Activated T-helper 1 cell treated with anti-CD3 and anti-CD28 coated beads, Interleukin-2, amount 50 U/mL, for 16 hours (primary cell): ENCODE data around the gene IFITM2.
"Not testable (repeated sequence)": the region's sequence is repeated elsewhere in the genome, so short reads cannot be mapped to it uniquely, and the experiment has no call there.

Experiments
- DNase-seq, 2 donors: peaks; one replicate each; pipeline ENCODE4 v3.0.0-alpha.2; 2020; ENCODE audit warnings: low read depth in 1 of 2, low spot score in 1 of 2

The IFITM2 gene

DNA sequence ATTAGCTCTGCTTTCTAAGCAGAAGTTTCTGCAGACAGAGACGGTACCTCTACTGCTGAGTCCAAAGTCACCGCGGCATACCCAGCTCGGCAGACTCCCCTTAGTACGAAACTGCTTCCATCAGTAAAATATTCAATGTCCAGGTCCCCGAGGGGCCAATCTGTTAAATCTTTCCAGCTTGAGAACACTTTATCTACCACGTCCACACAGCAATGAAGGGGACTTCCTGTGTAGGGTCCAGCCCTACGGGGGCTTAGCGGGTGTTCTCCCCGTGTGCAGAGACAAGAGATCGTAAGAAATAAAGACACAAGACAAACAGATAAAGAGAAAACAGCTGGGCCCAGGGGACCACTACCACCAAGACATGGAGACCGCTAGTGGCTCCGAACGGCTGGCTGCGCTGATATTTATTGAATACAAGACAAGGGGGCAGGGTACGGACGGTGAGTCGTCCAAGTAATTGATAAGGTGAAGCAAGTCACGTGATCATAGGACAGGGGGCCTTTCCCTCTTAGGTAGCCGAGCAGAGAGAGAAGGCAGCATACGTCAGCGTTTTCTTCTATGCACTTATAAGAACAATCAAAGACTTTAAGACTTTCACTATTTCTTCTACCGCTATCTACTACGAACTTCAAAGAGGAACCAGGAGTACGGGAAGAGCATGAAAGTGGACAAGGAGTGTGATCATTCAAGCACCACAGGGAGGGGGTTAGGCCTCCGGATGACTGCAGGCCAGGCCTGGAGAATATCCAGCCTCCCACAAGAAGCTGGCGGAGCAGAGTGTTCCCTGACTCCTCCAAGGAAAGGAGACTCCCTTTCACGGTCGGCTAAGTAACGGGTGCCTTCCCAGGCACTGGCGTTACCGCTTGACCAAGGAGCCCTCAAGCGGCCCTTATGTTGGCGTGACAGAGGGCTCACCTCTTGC, 17.2 kb downstream of the IFITM2 start:
- not testable (repeated sequence) for DNase-seq

DNA sequence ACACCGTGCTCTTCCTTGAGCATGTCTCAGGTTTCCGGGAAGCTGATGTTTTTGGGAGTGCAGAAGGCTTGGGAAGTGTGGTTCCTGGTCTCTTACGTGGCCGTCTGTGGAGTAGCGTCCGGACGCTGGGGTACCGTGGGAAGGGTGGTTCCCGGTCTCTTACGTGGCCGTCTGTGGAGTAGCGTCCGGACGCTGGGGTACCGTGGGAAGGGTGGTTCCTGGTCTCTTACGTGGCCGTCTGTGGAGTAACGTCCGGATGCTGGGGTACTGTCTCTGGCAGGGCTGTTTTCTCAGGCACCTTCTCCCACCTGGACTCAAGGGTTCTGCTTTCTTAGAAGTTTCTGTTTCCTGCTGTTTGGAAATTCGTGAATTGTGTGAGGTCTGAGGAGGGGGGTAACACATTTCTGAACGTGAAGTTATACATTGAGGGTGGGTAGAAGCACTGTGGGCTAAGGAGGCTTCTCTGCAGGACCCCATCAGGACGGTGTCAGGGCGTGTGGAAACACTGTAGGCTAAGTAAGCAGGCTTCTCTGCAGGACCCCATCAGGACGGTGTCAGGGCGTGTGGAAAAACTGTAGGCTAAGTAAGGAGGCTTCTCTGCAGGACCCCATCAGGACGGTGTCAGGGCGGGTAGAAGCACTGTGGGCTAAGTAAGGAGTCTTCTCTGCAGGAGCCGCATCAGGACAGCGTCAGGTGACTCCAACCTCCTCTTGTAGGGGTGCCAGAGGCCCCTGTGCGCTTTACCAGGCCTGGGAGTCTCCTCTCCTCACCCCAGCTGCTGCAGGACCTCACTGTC, 18.4 kb downstream of the IFITM2 start:
- DNase-seq, result no peak

DNA sequence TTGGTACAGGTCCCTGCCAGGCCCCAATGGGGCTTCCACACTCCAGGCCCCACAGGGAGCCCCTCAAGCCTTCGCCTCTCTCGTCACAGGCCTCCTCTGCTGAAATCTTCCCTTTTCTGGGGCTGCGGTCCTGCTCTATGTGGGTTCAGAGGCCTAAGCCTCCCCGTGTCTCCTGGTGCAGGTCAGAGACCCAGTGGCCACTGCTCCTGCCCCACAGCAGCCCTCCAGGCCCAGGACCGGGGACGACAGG, 18.9 kb downstream of the IFITM2 start:
- no peak for DNase-seq

DNA sequence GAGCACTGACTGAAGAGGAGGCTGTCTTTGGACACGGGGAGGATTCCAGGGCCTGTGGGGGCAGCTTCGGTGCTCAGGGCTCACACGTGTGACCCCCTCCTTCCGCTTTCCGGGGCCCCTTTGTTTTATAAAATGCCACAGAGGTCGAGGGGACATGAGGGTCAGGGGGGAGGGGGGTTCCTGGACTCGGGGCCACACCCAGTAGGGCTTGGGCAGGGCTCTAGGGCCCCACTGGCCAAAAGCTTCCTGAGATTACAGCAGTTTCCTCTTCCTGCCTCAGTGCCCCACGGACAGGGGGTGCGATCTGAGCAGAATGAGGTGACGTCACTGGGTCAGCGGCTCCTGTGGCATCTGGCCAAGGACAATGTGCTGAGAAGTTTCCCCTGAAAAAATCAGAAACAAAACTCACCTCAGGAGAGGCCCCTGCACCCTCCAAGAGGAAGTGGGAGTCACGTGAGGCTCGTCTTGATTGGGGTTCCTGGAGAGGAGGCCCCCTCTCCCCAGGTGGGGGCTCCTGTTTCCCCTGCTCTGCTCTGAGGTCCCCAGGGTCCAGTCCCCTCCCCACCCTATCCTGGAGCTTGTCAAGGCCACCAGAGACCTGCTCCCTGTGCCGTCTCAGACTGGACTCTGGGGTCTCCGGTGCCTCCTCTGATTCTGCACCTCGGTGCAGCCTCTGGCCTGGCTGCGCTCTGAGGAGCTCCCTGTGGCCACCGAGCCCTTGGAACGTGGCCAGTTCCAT, 19.4 kb downstream of the IFITM2 start:
- no peak for DNase-seq

DNA sequence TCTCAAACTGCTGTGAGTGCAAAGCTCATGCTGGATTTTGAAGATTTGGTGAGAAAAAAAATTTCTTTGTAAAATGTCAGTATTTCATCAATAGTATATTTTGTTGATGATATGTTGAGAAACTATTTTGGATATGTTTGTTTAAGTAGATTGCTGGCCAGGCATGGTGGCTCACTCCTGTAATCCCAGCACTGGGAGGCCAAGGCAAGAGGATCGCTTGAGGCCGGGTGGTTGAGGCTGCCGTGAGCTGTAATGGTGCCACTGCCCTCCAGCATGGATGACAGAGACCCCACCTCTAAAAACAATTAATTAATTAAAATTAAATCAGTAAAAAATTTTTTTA, 19.9 kb downstream of the IFITM2 start:
- no peak for DNase-seq

DNA sequence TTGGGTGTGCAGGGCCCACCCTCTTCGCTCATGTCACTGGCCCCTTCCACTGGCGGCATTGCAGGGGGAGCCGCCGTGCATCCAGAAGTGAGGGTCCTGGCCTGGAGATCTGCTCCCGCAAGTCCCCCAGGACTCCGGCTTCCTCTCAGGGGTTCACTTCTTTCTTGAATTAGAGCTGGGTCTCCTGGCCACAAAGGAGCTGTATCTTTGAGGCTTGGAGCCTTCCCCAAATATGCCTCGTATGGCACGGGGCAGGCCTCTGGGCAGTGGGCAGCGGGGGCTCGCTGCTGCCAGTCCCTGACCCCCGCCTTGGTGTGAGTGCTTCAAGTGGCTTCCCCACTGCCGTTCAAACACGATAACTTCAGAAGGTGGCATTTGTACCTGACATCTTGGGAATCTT, 20.4 kb downstream of the IFITM2 start:
- no peak for DNase-seq

DNA sequence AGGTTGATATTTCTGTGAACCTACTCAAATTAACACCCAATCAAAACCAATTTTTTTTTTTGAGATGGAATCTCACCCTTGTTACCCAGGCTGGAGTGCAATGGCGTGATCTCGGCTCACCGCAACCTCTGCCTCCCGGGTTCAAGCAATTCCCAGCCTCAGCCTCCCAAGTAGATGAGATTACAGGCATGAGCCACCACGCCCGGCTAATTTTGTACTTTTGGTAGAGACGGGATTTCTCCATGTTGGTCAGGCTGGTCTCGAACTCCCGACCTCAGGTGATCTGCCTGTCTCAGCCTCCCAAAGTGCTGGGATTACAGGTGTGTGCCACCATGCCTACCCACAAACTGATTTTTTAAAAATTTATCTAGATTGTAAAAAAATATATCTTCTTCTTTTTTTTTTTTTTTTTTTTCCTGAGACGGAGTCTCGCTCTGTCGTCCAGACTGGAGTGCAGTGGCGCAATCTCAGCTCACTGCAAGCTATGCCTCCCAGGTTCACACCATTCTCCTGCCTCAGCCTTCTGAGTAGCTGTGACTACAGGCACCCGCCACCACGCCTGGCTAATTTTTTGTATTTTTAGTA, 21.0 kb downstream of the IFITM2 start:
- not testable (repeated sequence) for DNase-seq

DNA sequence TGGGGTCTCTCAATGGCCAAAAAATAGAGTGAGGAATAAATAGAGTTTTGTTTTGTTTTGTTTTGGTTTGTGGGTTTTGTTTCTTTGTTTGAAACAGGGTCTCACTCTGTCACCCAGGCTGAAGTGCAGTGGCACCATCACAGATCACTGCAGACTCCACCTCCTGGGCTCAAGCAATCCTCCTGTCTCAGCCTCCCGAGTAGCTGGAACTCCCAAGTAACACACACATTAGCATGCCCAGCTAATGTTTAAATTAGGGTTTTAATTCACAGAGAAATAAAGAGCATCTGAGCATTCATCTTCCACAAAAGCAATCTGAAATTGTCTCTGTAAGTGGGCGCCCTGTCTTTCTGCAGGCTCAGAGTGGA, 22.3 kb downstream of the IFITM2 start:
- DNase-seq, result no peak

DNA sequence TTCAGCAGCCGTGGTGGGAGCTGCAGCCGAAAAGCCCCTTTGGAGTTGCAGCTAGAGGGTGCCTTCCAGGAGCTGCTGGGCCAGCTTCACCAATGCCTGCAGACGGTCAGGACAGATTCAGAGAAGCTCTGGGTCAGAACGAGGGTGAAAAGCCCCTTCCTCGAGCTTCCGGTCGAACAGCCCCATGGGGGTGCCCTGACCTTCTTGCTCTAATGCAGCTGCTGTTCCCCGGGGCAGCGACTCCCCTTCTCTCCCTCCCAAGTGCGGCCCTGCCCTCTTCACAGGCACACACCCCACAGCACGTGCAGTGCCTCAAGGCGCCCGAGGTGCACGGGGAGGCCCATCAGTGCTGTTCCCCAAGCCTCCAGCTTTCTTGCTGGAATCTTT, 22.7 kb downstream of the IFITM2 start:
- DNase-seq, result no peak

DNA sequence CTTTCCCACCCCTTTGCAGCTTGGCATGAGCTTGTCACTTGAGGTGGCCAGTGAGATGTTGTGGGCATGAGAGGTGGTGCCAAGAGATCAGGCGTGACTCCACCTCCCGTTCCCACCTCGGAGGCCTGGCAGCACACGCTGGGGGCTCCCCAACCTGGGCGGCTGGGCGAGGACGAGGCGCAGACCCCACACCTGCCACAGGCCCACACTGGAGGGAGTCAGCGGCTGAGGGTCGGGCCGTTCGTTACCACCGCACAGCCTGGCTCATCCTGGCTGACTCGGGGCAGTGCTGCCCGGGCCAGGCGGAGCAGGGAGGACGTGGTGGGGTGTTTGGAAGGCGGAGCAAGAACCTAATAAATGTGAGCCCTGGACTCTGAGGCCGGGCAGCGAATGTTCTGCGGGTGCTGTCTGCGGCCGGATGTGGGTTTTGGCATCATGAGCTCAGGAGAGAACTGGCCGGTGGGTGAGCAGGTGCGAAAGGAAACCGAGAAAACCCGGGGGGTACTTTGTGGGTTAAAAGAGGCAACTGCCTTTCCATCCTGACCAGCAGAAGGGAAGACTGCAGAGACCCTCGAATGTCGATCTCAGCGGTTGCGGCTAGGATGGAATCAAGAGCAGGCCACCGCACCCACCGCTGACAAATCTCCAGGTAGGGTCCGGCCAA, 23.2 kb downstream of the IFITM2 start:
- DNase-seq, result no peak

DNA sequence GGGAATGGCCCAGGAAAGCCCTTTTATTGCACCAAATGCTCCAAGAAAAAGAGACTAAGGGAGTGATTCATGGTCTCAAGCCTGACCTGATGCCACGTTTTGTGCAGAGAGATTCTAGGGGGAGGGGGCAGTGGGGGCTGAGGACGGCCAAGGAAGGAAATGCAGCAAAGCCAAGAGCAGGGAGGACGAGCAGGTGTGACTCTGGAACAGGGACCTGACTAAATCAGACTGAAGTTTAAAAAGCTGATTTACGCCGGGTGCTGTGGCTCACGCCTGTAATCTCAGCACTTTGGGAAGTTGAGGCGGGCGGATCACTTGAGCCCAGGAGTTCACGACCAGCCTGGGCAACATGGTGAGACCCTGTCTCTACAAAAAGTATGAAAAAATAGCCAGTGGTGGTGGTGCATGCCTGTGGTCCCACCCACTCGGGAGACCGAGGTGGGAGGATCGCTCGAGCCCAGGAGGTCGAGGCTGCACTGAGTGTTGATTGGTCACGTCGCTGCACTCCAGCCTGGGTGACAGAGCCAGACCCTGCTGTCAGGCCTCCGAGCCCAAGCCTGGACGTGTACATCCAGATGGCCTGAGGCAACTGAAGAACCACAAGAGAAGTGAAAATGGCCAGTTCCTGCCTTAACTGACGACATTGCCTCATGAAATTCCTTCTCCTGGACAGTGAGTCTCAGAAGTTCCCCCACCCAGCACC, 23.9 kb downstream of the IFITM2 start:
- no peak for DNase-seq

DNA sequence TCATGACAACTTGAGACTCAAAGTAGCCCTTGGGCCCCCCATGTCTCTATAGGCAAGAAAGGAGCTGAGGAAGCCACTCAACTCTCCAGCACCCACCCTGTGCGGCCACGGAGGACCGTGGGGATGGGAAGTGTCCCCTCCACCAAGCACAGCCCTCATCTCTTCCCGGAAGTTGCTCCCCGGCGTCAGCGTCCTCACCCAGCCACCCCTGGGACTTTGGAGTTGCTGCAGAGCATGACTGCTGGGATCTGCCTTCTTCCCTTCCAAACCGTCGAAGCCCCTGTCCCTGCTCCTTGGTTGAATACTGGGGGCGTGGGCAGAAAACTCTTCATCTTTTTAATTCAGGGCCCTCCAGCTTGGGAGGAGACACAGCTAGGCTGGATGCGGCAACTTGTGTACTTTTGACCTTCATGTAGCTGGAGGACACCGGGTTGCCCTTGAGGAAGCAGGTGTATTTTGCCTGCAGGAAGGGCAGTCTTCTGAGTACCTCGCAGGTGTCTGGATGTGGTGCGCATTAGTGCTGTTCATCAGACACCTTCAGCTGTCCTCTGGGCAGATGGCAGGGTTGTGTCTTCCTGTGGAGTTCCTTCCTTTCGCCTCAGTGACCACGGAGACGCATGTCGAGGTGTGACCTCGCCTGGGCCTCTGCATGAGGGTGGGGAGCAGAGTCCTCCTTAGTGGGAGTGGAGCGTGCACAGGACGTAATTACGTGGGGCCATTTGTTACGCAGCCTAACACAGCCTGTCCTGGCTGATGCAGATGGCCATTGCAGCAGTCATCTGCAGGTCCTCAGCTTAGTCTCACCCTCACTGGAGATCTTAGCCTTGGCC, 25.2 kb downstream of the IFITM2 start:
- no peak for DNase-seq

DNA sequence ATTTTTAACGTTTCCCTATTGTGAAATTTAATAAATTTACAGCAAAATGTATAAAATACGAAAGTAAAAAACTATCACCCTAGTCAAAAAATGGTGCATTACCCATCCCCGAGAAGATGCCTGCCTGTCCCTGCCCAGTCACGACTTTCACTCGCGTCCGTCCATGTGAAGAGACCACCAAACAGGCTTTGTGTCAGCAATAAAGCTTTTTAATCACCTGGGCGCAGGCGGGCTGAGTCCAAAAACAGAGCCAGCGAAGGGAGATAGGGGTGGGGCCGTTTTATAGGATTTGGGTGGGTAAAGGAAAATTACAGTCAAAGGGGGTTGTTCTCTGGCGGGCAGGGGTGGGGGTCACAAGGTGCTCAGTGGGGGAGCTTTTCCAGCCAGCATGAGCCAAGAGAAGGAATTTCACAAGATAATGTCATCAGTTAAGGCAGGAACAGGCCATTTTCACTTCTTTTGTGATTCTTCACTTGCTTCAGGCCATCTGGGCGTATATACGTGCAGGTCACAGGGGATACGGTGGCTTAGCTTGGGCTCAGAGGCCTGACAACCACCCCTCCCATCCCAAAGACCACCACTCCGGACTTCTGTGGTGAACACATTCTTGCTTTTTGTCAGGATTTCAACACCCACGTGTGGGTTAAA, 26.1 kb downstream of the IFITM2 start:
- DNase-seq, result not testable (repeated sequence)

DNA sequence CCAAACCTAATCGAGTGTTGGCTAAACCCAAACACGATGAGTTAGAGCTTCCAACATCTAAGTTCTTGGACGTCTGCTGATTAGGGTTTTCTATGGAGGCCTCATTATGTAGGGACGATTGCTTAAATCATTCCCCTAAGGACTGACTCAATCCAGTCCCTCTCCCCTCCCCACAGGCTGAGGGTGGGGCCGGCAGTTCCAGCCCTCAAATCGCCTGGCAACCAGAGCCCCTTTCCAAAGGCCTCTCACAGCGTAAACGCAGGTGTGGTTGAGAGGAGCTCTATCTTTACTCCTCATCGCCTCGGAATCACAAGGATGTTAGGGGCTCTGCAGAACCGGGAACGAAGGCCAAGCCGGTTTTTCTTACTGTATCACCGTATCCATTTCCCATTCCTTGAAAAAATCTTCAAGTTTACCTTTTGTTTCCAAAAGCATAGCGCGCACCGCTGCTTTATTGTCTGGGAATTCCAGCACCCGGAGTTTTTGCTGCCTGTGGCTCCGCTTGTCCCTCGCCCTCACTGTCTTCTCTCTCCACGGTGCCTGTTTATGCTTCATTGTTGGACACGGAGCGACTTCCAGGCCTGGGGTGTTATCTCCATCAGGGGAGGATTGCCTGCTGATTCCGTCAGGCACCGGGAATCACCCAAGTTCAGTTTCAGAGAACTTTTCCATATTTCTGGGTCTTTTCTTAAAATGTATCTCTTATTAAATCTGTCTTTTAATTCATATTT, 26.8 kb downstream of the IFITM2 start:
- DNase-seq, result no peak

DNA sequence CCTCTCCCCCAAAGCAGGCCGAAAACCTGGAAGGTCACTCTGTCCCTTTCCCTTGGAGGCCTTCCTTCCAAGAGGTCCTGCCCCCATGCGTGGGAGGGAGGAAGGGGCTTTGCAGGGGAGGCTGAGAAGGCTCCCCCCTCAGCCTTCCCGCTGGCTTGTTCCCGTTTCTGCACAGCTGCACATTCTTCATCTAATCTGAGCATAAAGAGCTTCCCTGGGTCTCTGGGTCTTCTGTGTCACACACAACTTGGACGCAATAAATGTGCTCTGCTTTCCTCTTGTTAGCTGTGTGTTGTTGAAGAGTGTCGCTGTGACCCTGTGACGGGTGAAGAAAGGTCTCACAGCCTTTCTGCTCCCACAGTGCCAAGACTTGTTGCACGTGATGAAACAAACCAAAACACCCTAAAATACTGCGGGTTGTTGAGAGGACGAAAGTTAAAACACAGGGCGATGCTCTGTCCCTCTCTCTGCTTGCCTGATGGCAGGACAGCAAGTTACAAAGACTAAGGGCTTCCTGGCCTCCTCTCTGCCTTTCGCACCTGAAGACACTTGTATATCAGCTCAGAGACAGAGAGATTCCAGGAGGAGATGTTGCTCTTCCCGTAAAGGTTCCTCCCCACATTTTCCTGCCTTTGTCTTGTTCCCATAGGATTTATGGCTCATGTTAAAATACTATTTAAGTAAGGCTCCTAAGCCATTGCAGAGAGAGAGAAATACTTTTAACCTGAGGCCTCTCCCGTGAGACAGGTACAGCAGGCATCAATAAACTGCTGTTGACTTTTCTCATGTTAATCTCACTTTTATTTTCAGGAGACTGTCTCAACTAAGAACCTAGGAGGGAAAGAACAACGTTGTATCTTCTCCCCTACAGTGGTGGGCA, 28.4 kb downstream of the IFITM2 start:
- no peak for DNase-seq

DNA sequence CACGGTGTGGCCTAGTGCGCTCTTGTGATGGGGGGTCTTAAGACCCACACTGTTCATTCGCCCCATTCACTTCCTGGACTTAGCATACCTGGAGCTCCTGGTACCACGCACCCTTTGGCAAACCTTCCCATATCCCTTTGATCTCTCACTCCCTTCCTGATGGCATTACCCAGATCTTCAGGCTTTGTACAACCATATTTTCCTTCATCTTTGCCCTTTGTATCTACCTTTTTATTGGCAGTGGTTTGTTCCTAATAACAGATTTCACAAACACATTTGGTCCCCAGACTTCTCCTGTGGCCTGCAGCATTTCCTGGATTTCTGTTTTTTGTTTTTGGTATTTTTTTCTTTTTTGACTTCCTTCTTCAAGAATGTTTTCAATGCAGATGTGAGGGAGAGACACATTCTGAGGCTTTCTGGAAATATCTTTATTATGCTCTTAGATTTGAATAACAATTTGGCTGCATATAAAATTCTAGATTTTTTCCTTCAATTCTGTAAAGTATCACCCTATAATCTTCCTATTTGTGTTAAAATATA, 29.1 kb downstream of the IFITM2 start:
- no peak for DNase-seq

DNA sequence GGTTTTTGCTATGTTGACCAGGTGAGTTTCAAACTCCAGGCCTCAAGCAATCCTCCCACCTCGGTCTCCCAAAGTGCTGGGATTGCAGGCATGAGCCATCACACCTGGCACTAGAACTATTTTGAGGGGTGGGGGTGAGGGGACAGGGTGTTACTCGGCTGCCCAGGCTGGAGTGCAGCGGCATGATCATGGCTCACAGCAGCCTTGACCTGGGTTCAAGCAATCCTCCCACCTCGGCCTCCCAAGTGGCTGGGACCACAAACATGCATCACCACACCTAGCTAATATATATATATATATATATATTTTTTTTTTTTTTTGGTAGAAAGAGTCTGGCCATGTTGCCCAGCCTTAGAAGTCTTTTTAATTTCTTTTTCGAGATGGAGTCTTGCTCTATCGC, 30.1 kb downstream of the IFITM2 start:
- no peak for DNase-seq
